GM12892 (cell line): ENCODE results near the gene GRID1.

Experiments used
- POLR2A ChIP-seq: IDR thresholded peaks from 2 replicates; pipeline ENCODE4 v1.6.1; 2011; ENCODE audit warnings: low read depth, low read length, control low read depth
- POLR2AphosphoS5 ChIP-seq: IDR thresholded peaks from 2 replicates; pipeline ENCODE4 v1.6.1; 2011; ENCODE audit warnings: low read depth, low read length, control low read depth
- TAF1 ChIP-seq: IDR thresholded peaks from 2 replicates; pipeline ENCODE4 v1.6.1; 2011; ENCODE audit warnings: low read depth, mild to moderate bottlenecking, control low read depth, low read length, borderline replicate concordance

DNA sequence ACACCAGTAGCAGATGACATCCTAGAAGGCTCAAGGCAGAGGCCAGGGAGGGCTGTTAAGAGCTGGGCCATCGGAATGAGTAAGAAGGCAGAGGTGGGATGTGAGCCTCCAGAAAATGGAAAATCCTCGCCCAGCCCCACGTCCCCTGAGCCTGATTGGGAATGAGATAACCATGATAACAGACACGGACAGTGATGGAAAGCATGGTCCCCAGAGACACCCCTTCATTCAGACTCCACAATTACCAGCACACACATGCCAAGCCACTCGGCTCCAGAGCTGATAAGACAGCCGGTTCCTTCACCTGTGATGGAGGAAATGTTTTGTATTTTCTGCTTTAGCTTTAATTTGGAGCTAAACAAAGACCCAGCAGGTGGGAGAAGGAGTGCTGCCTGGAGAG lies 106.0 kb downstream of the GRID1 start:
- TF ChIP-seq TAF1, result no peak
- no peak for TF ChIP-seq POLR2AphosphoS5
- TF ChIP-seq POLR2A, result no peak
